Activated CD4-positive, alpha-beta T cell treated with anti-CD3 and anti-CD28 coated beads, Interleukin-2, amount 10 ng/mL, durations not matched to agents 7 days and 5 days (primary cell): ENCODE measurements around the gene ITGA5. TPM values are rescaled to one million over a fixed set of nuclear protein-coding genes. Genes with fewer than 3 reads are reported as not detected.
"Not testable (repeated sequence)": the region's sequence is repeated elsewhere in the genome, so short reads cannot be mapped to it uniquely, and the experiment has no call there.

ENCODE experiments used
- CTCF ChIA-PET: fragments of 350-600 bp; sonication (Branson Sonifier 250); formaldehyde crosslinking; loops from one replicate; lab custom pipeline; 2021; ENCODE audit warnings: antibody characterized with exemption; lab: Charles Lee
- POLR2A ChIA-PET: fragments of 350-600 bp; sonication (Branson Sonifier 250); formaldehyde crosslinking; loops from one replicate; lab custom pipeline; 2021; ENCODE audit warnings: antibody characterized with exemption; lab: Charles Lee
- DNase-seq: peaks from one replicate; pipeline ENCODE4 v3.0.0-alpha.2; 2020
- H3K27ac Mint-ChIP-seq: one replicate; pipeline ENCODE4 v1.8.0; 2021; ENCODE audit warnings: mild to moderate bottlenecking, moderate library complexity, mixed read lengths
- H3K27me3 Mint-ChIP-seq: one replicate; pipeline ENCODE4 v1.8.0; 2021; ENCODE audit warnings: mixed read lengths
- H3K36me3 Mint-ChIP-seq: one replicate; pipeline ENCODE4 v1.8.0; 2021; ENCODE audit warnings: low read depth, mixed read lengths
- H3K4me1 Mint-ChIP-seq: one replicate; pipeline ENCODE4 v1.8.0; 2021; ENCODE audit warnings: mixed read lengths
- H3K4me3 Mint-ChIP-seq: one replicate; pipeline ENCODE4 v1.8.0; 2021; ENCODE audit warnings: mild to moderate bottlenecking, moderate library complexity, mixed read lengths
- H3K9me3 Mint-ChIP-seq: one replicate; pipeline ENCODE4 v1.8.0; 2021; ENCODE audit warnings: mixed read lengths
- total RNA-seq, 2 experiments: library from RNA; stranded (reverse); gene quantifications; one replicate each; pipeline ENCODE4 v1.2.3, GENCODE V29; 2021

Gene ITGA5
- total RNA-seq, 2 experiments from 2014 or later: 83.5 to 88.7 TPM

GRCh38 chr12:54358191-54358944, 60.7 kb downstream of the ITGA5 start:
- Mint-ChIP-seq H3K4me3 (no peak overlapping the region), H3K9me3 (no peaks in the 10 kb centered on the region), H3K27me3 (no peaks in the 10 kb centered on the region), H3K36me3 (no peaks in the 10 kb centered on the region), H3K4me1 (peaks cover 22% of the 10 kb centered on the region), H3K27ac (no peak overlapping the region)
- POLR2A ChIA-PET: interaction anchor here (0.7 to 1.7 kb wide), 4 partner anchors 50 to 700 kb away, joined by 3 to 4 read pairs (median 4); partner anchors contain the start of gene HNRNPA1
- CTCF ChIA-PET: interaction anchor here (0.8 to 3.3 kb wide), 17 partner anchors 10 to 158 kb away, joined by 3 to 14 read pairs (median 6); partner anchors contain the start of gene COPZ1
- DNase-seq: peak; percentile 76

GRCh38 chr12:54357506-54358190, 61.4 kb downstream of the ITGA5 start:
- Mint-ChIP-seq H3K4me3 (no peak overlapping the region), H3K36me3 (no peaks in the 10 kb centered on the region), H3K4me1 (peaks cover 20% of the 10 kb centered on the region), H3K27ac (no peak overlapping the region), H3K9me3 (no peaks in the 10 kb centered on the region), H3K27me3 (no peaks in the 10 kb centered on the region)
- ChIA-PET POLR2A (interaction anchor here (0.6 kb wide), 1 partner anchor 76 kb away, joined by 3 read pairs; no protein-coding TSS in a partner anchor), CTCF (interaction anchor here (0.5 to 3.3 kb wide), 13 partner anchors 9 to 166 kb away, joined by 3 to 14 read pairs (median 6); partner anchors contain the start of gene COPZ1)
- no peak for DNase-seq

- ChIA-PET POLR2A (interaction anchor here (0.6 kb wide), 1 partner anchor 76 kb away, joined by 3 read pairs; no protein-coding TSS in a partner anchor), CTCF (interaction anchor here (0.9 to 3.3 kb wide), 12 partner anchors 10 to 141 kb away, joined by 3 to 14 read pairs (median 4); partner anchors contain the start of gene COPZ1)
- no peak overlapping the region for H3K27ac Mint-ChIP-seq
- H3K9me3 Mint-ChIP-seq: no peaks in the 10 kb centered on the region
- no peak for DNase-seq
- no peak overlapping the region for H3K4me3 Mint-ChIP-seq
- H3K27me3 Mint-ChIP-seq: no peaks in the 10 kb centered on the region
- peaks cover 6% of the 10 kb centered on the region for H3K36me3 Mint-ChIP-seq
- H3K4me1 Mint-ChIP-seq: peaks cover 25% of the 10 kb centered on the region
Measured at GRCh38 chr12:54356951-54357356, 62.1 kb downstream of the ITGA5 start.

- no peak overlapping the region for H3K4me3 Mint-ChIP-seq
- no peaks in the 10 kb centered on the region for H3K27me3 Mint-ChIP-seq
- H3K36me3 Mint-ChIP-seq: peaks cover 13% of the 10 kb centered on the region
- no peaks in the 10 kb centered on the region for H3K9me3 Mint-ChIP-seq
- POLR2A ChIA-PET: interaction anchor here (0.6 kb wide), 1 partner anchor 73 kb away, joined by 3 read pairs; no protein-coding TSS in a partner anchor
- H3K4me1 Mint-ChIP-seq: peaks cover 30% of the 10 kb centered on the region
- CTCF ChIA-PET: interaction anchor here (0.8 to 3.1 kb wide), 11 partner anchors 10 to 140 kb away, joined by 3 to 9 read pairs (median 4); partner anchors contain the start of gene COPZ1
- no peak overlapping the region for H3K27ac Mint-ChIP-seq
- DNase-seq: no peak
Measured at GRCh38 chr12:54356228-54356627, 62.8 kb downstream of the ITGA5 start.

- Mint-ChIP-seq H3K4me3 (no peak overlapping the region), H3K9me3 (no peaks in the 10 kb centered on the region), H3K4me1 (peaks cover 24% of the 10 kb centered on the region), H3K27me3 (no peaks in the 10 kb centered on the region), H3K27ac (no peak overlapping the region), H3K36me3 (peaks cover 23% of the 10 kb centered on the region)
- ChIA-PET POLR2A (no interaction called here), CTCF (interaction anchor here (0.8 to 3.1 kb wide), 4 partner anchors 22 to 139 kb away, joined by 3 to 9 read pairs (median 4); partner anchors contain the start of gene COPZ1)
- DNase-seq: no peak
Measured at GRCh38 chr12:54355104-54355815, 63.8 kb downstream of the ITGA5 start.

GRCh38 chr12:54354271-54354670, 64.8 kb downstream of the ITGA5 start:
- H3K9me3 Mint-ChIP-seq, H3K27me3 Mint-ChIP-seq, DNase-seq, H3K4me3 Mint-ChIP-seq, POLR2A ChIA-PET, H3K27ac Mint-ChIP-seq: not testable (repeated sequence)
- Mint-ChIP-seq H3K4me1 (peaks cover 23% of the 10 kb centered on the region), H3K36me3 (peaks cover 30% of the 10 kb centered on the region)
- CTCF ChIA-PET: interaction anchor here (1.5 kb wide), 2 partner anchors 25 to 60 kb away, joined by 4 to 9 read pairs; no protein-coding TSS in a partner anchor

- Mint-ChIP-seq H3K36me3 (peaks cover 35% of the 10 kb centered on the region), H3K9me3 (no peaks in the 10 kb centered on the region), H3K4me1 (peaks cover 23% of the 10 kb centered on the region), H3K27me3 (no peaks in the 10 kb centered on the region), H3K27ac (no peak overlapping the region), H3K4me3 (no peak overlapping the region)
- POLR2A ChIA-PET: no interaction called here
- CTCF ChIA-PET: interaction anchor here (0.6 to 2.6 kb wide), 14 partner anchors 9 to 102 kb away, joined by 3 to 12 read pairs (median 4); partner anchors contain the start of genes COPZ1 and HNRNPA1
- DNase-seq: no peak
Measured at GRCh38 chr12:54352891-54353874, 65.9 kb downstream of the ITGA5 start.

GRCh38 chr12:54352022-54352531, 67.0 kb downstream of the ITGA5 start:
- Mint-ChIP-seq H3K27ac (peak overlapping the region; percentile 46), H3K4me3 (peak overlapping the region; percentile 18), H3K4me1 (peaks cover 20% of the 10 kb centered on the region), H3K36me3 (peaks cover 41% of the 10 kb centered on the region), H3K27me3 (no peaks in the 10 kb centered on the region), H3K9me3 (no peaks in the 10 kb centered on the region)
- POLR2A ChIA-PET: no interaction called here
- CTCF ChIA-PET: interaction anchor here (0.6 to 2.6 kb wide), 6 partner anchors 10 to 27 kb away, joined by 3 to 12 read pairs (median 3); no protein-coding TSS in a partner anchor
- DNase-seq: no peak

- Mint-ChIP-seq H3K27ac (no peak overlapping the region), H3K4me3 (no peak overlapping the region), H3K27me3 (no peaks in the 10 kb centered on the region), H3K36me3 (peaks cover 47% of the 10 kb centered on the region), H3K4me1 (peaks cover 15% of the 10 kb centered on the region), H3K9me3 (no peaks in the 10 kb centered on the region)
- no peak for DNase-seq
- ChIA-PET CTCF (interaction anchor here (1.1 to 2.6 kb wide), 3 partner anchors 11 to 28 kb away, joined by 3 to 12 read pairs (median 4); no protein-coding TSS in a partner anchor), POLR2A (interaction anchor here (0.7 kb wide), 1 partner anchor 146 kb away, joined by 3 read pairs; the partner anchor contains the start of gene NCKAP1L)
Measured at GRCh38 chr12:54351341-54351740, 67.7 kb downstream of the ITGA5 start.

- Mint-ChIP-seq H3K4me1 (peaks cover 15% of the 10 kb centered on the region), H3K36me3 (peaks cover 47% of the 10 kb centered on the region), H3K27me3 (no peaks in the 10 kb centered on the region), H3K4me3 (no peak overlapping the region), H3K27ac (no peak overlapping the region), H3K9me3 (no peaks in the 10 kb centered on the region)
- no peak for DNase-seq
- CTCF ChIA-PET: interaction anchor here (0.9 to 1.3 kb wide), 3 partner anchors 16 to 56 kb away, joined by 3 to 4 read pairs (median 3); no protein-coding TSS in a partner anchor
- POLR2A ChIA-PET: interaction anchor here (0.7 kb wide), 1 partner anchor 147 kb away, joined by 3 read pairs; the partner anchor contains the start of gene NCKAP1L
Measured at GRCh38 chr12:54350743-54351142, 68.3 kb downstream of the ITGA5 start.
